ENCODE data around the gene RBM4B.

DNA sequence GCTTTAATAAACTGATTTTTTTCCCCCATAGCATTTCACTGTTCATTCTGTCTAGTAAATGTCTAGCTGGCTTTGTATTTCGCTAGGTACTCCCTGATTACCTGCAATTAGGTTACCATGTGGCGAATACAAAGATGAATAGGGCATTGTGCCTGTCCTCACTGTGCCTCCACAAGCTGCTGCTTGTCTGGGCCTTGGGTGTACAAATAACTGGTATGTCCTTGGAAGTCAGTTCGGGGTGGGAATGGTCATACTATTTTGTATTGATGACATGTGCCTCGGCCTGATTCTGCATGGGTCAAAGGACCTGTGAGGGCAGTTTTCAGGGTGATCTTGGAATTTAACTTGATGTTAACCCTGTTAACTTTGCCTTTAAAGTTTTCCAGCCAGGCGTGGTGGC is 27.8 kb downstream of the RBM4B start:
- TF ChIP-seq, protein P1, sequence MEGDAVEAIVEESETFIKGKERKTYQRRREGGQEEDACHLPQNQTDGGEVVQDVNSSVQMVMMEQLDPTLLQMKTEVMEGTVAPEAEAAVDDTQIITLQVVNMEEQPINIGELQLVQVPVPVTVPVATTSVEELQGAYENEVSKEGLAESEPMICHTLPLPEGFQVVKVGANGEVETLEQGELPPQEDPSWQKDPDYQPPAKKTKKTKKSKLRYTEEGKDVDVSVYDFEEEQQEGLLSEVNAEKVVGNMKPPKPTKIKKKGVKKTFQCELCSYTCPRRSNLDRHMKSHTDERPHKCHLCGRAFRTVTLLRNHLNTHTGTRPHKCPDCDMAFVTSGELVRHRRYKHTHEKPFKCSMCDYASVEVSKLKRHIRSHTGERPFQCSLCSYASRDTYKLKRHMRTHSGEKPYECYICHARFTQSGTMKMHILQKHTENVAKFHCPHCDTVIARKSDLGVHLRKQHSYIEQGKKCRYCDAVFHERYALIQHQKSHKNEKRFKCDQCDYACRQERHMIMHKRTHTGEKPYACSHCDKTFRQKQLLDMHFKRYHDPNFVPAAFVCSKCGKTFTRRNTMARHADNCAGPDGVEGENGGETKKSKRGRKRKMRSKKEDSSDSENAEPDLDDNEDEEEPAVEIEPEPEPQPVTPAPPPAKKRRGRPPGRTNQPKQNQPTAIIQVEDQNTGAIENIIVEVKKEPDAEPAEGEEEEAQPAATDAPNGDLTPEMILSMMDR (IDR thresholded peaks at IDR 0.05; ENCODE audit: low read length): no peak
- no peak for TF ChIP-seq EZH2 (IDR thresholded peaks at IDR 0.05; ENCODE audit: borderline replicate concordance, low read length)

Data from OCI-LY1 (cell line).